SH-SY5Y (cell line): ENCODE measurements around the gene DNAH2.

Experiments
- GATA2 ChIP-seq: IDR thresholded peaks from 2 replicates; pipeline ENCODE4 v1.6.1; 2011; ENCODE audit warnings: mild to moderate bottlenecking, low read depth, low read length
- GATA3 ChIP-seq: IDR thresholded peaks from 2 replicates; pipeline ENCODE4 v1.6.1; 2011; ENCODE audit warnings: low read depth, mild to moderate bottlenecking, low read length, moderate library complexity

DNA sequence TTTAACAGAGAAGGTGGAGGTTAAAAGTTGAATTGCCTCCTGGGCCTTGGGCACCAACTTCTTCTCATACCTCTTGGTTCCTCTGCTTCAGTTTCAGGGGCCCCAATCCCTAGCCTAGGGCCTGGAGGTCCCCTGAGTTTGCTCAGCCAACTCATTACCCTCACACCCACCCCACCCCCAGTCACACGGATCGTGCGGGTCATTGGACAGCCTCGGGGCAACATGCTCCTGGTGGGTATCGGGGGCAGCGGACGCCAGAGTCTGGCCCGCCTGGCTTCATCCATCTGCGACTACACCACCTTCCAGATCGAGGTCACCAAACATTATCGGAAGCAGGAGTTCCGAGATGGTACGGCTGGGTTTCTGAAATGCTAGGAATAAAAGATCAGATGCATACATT lies 80.4 kb downstream of the DNAH2 start:
- no peak for TF ChIP-seq GATA2
- no peak for TF ChIP-seq GATA3
